ENCODE results near the gene RASL10B. TPM values are rescaled to one million over a fixed set of nuclear protein-coding genes. Genes with fewer than 3 reads are reported as not detected.

Gene RASL10B
- total RNA-seq, 1 donor from 2014 or later: 9.9 TPM

GRCh38 chr17:35740997-35741931, 9.8 kb downstream of the RASL10B start:
- intact Hi-C loops (cut with DNase I): no loop called here
- Histone ChIP-seq H3K36me3 (no peaks in the 10 kb centered on the region), H3K4me3 (peak overlapping the region; percentile 12 to 52), H3K27ac (no peak overlapping the region), H3K4me1 (peaks cover 2 to 4% of the 10 kb centered on the region in 2 donors), H3K9me3 (no peaks in the 10 kb centered on the region), H3K27me3 (peaks cover 18% of the 10 kb centered on the region)
- no peak for DNase-seq (ENCODE audit: low spot score in 2 of 2)
- TF ChIP-seq CTCF (IDR thresholded peaks at IDR 0.05): no peak

- Histone ChIP-seq H3K36me3 (no peaks in the 10 kb centered on the region), H3K4me1 (peaks cover 2 to 4% of the 10 kb centered on the region in 2 donors), H3K27ac (no peak overlapping the region), H3K27me3 (peaks cover 18% of the 10 kb centered on the region), H3K4me3 (no peak overlapping the region), H3K9me3 (no peaks in the 10 kb centered on the region)
- TF ChIP-seq CTCF (IDR thresholded peaks at IDR 0.05): no peak
- intact Hi-C loops (cut with DNase I): no loop called here
- DNase-seq (ENCODE audit: low spot score in 2 of 2): no peak
Observed at GRCh38 chr17:35742496-35742895, 11.1 kb downstream of the RASL10B start.

- Histone ChIP-seq H3K9me3 (no peaks in the 10 kb centered on the region), H3K36me3 (no peaks in the 10 kb centered on the region), H3K27me3 (peaks cover 18% of the 10 kb centered on the region), H3K4me1 (peaks cover 2 to 4% of the 10 kb centered on the region in 2 donors), H3K4me3 (no peak overlapping the region), H3K27ac (no peak overlapping the region)
- no peak for TF ChIP-seq CTCF (IDR thresholded peaks at IDR 0.05)
- intact Hi-C loops (cut with DNase I): no loop called here
- no peak for DNase-seq (ENCODE audit: low spot score in 2 of 2)
Observed at GRCh38 chr17:35742896-35743477, 11.5 kb downstream of the RASL10B start.

- Histone ChIP-seq H3K36me3 (no peaks in the 10 kb centered on the region), H3K27ac (no peak overlapping the region), H3K4me1 (peaks cover 2 to 4% of the 10 kb centered on the region in 2 donors), H3K4me3 (no peak overlapping the region), H3K27me3 (peaks cover 18% of the 10 kb centered on the region), H3K9me3 (no peaks in the 10 kb centered on the region)
- DNase-seq (ENCODE audit: low spot score in 2 of 2): no peak
- intact Hi-C loops (cut with DNase I): no loop called here
- no peak for TF ChIP-seq CTCF (IDR thresholded peaks at IDR 0.05)
Observed at GRCh38 chr17:35743626-35744328, 12.3 kb downstream of the RASL10B start.

- intact Hi-C loops (cut with DNase I): loop anchor here (5.0 kb wide), 1 partner anchor 83 kb away; no protein-coding TSS in a partner anchor
- Histone ChIP-seq H3K4me3 (no peak overlapping the region), H3K27ac (no peak overlapping the region), H3K27me3 (peaks cover 18% of the 10 kb centered on the region), H3K36me3 (no peaks in the 10 kb centered on the region), H3K4me1 (peaks cover 2 to 6% of the 10 kb centered on the region in 2 donors), H3K9me3 (no peaks in the 10 kb centered on the region)
- no peak for TF ChIP-seq CTCF (IDR thresholded peaks at IDR 0.05)
- no peak for DNase-seq (ENCODE audit: low spot score in 2 of 2)
Observed at GRCh38 chr17:35744830-35745229, 13.4 kb downstream of the RASL10B start.
